Limb (tissue), 2 donors: Measurements from ENCODE around the gene TENT5C.
A peak's percentile ranks its signal among the peaks of the same experiment; 100 is the strongest.

ENCODE experiments used
- DNase-seq, 2 donors: peaks; one replicate each; pipeline ENCODE4 v3.0.0-alpha.2; 2016; ENCODE audit errors: extremely low spot score in 2 of 2

TENT5C gene

DNA sequence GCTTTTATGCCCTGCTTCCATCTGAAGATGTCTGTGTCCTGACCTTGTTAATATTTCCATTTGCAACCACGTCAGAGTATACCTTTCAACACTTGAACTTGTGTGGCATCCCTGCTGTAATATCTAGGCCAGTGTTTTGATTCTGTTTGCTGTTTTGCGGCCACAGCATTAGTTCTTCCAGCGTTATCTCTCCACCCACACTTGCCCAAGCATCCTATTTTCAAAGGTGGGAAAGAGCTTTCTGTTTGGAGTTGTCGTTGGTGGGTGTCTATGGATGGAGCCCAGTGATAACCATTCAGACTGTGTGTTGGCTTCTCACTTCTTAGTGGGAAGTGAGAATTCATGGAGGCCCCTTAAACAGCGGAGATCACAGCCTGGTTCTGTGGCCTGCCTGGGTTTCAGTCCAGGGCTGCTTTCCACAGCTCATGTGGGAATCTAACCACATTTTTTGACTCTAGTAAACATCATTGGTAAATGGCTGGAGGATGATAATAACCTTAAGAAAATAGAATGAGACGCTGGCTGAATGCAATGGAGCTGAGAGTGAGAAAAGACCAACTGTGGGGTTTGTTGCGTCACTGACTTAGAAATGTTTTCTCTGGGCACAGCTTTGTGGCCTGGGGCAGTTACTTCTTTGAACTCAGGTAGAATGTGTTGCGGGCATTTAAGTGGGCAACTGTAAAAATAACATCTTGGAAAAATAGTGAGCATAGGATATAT, 7.6 kb downstream of the TENT5C start:
- no peak for DNase-seq

DNA sequence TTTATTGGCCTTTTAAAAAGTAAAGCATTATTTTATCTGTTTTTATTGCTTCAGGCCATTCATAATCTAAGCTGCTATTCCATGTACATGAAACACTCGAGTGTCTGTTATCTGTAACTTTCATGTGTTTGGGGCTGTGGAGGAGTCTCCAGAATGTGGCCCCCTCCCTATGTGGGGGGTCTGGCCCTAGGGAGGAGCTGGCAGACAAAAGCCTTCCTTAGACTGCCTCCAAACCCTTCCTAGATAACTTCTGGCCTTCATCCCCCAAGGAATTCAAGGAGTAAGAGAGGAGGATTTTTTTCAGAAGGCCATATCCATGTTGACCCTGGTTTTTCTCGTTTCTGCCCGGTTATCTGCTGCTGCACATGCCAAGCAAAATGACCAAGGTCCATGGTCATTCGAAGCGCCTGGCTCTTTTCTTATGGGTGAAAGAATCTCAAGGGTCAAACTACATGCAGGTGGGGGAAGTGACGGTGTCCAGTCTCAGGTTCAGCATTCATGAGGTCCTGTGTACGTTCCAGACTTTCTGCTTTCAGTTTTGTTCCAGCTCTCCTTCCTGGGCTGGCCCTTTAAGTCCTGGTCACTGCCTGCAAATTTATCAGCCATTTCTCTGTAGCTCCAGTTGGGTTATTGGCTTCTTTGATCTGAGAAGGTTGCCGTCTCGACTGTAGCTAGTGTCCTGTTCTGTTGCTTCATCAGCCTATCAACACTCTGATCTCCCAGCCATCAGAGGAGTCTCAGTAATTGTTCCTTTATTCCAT, 8.3 kb downstream of the TENT5C start:
- no peak for DNase-seq

DNA sequence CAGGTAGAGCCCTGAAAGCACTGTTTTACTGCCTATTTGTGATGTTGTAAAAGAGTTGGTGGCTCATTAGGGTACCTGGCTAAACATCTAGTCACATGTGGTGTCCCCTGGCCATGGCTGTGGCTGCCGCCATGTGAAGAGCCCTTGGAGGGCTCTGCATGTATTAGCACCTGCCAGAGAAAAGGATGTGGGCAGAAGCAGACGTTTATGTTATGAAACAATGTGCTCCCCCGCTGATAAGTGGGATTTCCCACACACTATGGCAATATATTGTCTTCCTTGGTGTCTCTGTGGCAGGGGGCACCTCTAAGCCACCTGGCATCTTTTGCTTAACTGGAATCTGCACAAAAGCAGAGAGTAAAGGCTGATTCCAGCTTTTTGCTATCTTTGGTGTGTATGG, 9.6 kb downstream of the TENT5C start:
- no peak for DNase-seq

DNA sequence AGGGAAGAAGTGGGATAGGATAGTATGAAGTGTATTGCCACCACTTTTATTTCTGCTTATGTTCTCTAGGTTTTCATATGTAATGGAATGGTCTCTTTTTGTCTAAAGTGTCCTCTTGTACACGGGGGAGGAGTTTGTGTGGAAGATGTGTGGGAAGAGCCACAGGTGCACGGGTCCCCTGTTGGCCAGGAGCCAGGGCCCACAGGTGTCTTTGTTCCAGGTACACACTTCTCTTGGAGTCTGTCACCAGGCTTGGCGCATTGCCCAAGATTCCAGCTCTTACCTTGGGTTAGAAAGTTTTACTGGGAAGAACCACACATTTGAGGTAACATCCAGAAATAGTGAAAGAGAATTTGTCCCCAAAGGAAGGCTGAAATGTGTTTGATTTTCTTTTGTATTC, 10.5 kb downstream of the TENT5C start:
- no peak for DNase-seq

DNA sequence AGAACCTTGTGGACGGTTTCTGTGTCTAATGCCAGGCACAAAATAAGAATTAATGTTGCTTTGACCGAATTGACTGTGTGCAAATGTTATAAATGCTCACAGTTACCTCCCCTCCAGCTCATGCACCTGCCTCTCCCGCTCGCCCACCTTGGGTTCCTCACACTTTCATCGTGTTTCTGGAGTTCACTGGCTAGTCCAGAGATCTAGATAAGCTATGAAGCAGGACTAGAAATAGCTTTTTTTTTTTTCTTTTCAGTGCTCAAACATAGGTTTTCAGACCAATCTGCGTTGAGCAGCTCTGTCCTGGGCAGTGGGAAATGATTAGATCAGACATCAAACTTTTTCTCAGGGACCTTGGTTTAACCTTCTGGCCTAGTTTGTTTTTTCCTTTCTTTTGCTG, 11.1 kb downstream of the TENT5C start:
- no peak for DNase-seq

DNA sequence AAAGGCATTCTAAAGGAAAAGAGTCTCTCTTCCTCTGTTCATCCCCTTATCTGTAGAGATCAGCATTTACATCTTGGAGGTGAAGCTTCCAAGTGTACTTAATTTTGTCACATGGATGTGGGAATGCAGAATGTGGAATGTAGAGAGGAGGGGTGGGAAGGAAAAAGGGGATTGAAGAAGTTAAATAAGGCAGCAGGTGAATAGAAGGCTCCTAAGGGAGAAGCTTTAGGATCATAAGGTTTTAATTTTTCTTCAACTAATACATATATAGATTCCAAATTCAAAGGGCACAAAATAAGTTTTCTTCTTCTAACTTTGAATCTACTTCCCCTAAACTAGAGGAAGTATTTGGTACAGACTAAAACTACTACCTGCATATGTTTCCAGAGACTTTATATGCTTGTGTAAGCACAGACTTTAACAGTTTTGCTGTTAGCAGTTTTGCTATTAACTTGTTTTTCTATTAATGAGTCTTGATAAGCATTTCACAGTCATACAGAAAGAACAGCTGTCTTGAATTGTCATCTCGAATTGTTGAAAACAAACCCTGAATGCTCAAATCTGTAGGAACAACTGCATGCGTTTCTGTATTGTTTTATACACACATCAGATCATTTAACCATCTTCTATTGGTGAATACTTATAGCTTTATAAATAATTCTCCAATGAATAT, 12.7 kb downstream of the TENT5C start:
- no peak for DNase-seq

DNA sequence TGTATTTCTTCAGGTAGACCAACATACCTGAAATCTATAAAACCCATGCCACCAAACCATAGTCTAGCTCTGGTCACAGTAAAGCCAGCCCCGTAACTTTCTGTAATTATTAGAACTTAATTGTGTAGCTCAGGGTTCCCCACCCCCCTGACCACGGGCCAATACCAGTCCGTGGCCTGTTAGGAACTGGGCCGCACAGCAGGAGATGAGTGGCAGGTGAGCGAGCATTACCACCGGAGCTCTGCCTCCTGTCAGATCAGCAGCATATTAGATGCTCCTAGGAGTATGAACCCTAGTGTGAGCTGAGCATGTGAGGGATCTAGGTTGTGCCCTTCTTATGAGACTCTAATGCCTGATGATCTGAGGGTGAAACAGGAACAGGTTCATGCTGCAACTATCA, 14.6 kb downstream of the TENT5C start:
- DNase-seq = no peak

DNA sequence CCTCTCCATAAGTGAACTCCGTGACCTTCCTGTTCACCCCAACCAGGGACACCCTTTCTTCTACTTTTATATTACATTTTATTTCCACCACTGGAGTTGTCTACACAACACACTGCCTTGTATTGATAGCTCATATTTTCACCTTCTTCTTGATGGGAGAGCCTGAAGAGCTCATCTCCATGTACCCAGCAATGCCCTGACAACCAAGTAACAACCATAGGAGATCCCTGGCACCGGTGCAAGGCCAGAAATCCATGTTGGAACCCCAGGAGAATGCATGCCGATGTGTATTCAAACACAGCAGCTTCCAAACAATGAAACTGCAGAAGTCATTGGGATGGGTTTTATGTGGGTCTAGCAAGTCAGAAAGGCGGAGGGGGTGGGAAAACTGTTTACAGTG, 15.5 kb downstream of the TENT5C start:
- DNase-seq = no peak

DNA sequence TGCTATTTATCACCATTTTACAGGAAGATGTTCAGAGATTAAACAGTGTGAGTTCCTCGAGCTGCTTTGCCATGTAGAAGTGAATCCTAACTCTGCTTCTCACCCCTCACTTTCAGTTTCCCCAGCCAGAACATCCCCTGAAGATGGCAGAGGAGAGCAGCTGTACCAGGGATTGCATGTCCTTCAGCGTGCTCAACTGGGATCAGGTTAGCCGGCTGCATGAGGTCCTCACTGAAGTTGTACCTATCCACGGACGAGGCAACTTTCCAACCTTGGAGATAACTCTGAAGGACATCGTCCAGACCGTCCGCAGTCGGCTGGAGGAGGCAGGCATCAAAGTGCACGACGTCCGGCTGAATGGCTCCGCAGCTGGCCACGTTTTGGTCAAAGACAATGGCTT, 16.9 kb downstream of the TENT5C start:
- no peak for DNase-seq

DNA sequence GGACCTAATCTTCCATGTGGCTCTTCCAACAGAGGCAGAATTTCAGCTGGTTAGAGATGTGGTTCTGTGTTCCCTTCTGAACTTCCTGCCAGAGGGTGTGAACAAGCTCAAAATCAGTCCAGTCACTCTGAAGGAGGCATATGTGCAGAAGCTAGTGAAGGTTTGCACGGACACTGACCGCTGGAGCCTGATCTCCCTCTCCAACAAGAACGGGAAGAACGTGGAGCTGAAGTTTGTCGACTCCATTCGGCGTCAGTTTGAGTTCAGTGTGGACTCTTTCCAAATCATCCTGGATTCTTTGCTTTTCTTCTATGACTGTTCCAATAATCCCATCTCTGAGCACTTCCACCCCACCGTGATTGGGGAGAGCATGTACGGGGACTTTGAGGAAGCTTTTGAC, 17.3 kb downstream of the TENT5C start:
- no peak for DNase-seq

DNA sequence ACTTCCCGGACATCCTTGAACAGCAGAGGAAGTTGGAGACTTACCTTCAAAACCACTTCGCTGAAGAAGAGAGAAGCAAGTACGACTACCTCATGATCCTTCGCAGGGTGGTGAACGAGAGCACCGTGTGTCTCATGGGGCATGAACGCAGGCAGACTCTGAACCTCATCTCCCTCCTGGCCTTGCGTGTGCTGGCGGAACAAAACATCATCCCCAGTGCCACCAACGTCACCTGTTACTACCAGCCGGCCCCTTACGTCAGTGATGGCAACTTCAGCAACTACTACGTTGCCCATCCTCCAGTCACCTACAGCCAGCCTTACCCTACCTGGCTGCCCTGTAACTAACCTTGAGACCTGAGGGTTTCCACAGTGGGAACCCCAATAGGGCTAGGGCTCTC, 17.9 kb downstream of the TENT5C start:
- DNase-seq = no peak

DNA sequence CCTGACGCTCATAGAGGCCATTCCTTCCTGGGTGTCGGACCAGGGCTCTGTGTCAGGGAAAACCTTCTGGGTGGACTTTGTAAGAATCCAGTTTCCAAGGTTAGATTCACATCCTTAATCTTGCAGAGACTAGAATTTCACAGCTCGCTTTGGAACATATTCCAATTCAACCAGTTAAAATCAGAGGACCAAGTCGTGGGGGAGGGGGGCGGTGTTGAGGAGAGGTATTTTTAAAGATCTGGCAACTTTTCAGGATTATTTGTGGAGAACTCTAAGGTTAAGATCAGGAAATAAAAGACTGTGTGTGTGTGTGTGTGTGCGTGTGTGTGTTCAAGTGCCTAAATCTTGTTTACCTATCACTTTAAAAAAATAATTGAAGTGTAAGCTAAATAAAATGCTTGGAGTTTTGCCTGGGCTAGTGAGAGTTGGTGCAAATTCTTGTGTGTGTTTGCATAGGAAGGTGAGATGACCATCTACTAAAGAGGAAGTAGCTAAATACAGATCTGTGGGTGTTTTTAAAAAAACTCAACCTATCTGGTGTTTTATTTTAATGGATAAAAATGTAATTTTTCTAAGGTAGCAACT, 21.8 kb downstream of the TENT5C start:
- peak in 1 of 2 donors; percentile 3 for DNase-seq

DNA sequence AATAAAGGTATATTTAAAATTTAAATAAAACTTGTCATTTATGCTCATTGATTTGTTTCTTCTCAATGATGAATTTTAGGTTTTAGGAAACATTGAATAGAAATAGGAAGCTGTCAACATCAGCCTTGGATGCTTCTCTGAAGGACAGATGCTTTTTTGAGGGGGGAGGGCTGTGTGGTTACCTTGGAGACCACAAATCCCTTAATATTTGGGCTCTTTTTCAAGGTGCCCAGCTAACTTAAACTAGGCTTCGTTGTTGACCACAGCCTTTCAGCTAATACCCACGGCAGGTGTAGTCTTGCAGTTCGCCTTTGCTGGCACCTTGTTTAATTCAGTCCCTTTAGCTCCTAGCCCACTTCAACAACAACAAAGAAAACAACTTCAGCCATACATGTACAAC, 22.5 kb downstream of the TENT5C start:
- no peak for DNase-seq

DNA sequence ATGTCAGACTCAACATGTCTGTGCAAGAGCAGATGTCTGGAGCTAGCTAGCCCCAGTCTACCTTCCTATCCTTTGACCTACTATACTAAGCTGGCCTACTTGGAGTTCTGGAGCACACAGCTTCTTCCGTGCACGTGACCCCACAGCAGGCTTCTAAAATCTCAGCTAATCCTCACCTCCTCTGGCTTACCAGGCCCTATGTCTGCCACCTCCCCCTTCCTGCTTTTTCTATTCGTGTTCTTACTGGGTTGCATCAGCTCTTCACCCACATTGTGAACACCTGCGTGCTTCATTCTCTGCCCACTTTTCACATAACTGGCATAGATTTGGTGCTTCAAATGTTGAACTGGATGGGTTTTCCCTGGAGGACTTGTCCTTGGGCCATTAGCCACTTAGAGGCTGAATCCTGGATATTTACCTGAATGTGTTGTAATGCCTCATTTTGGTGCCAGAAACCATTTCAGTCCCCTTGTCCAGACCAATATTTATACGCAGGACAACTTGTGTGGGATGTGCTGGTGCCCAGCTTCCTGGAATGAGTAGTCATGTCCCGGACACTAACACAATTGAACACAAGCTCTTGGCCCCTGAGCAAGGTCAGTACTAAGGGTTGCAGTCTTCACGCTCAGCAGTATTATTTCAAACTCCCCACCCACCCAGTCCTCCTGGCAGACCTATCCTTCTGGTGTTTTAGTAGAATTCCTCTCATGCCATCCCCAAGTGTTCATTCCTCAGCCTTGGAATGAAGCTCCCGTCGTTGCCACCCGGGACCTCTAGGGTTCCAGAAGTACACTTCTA, 24.0 kb downstream of the TENT5C start:
- DNase-seq = no peak

DNA sequence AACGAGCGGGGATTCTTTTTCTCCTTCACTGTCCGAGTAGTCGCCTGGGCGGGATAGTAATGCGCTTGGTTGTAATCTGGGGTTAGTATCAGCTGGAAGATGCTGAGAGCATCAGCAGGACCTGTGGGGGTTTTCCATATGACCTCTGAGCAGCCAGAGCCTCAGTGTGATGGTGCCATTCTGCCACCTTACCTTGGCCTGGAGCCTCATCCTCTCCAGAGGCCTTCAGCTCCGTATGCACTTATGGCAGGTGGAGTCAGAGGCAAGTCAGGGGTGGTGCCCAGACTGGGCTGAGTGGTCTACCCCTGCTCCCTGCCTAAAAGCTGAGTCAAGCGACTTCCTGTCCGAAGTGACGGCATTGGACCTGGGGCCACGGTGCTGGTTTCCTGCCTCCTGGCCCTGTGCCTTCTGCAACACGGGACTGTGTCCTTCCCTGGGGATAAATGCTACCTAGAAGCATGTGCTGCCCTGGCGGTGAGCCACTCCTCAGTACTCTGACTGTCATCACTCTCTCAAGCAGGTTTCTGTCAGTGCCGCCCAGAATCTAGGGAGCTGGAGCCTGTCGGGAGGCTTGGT, 24.7 kb downstream of the TENT5C start:
- no peak for DNase-seq

DNA sequence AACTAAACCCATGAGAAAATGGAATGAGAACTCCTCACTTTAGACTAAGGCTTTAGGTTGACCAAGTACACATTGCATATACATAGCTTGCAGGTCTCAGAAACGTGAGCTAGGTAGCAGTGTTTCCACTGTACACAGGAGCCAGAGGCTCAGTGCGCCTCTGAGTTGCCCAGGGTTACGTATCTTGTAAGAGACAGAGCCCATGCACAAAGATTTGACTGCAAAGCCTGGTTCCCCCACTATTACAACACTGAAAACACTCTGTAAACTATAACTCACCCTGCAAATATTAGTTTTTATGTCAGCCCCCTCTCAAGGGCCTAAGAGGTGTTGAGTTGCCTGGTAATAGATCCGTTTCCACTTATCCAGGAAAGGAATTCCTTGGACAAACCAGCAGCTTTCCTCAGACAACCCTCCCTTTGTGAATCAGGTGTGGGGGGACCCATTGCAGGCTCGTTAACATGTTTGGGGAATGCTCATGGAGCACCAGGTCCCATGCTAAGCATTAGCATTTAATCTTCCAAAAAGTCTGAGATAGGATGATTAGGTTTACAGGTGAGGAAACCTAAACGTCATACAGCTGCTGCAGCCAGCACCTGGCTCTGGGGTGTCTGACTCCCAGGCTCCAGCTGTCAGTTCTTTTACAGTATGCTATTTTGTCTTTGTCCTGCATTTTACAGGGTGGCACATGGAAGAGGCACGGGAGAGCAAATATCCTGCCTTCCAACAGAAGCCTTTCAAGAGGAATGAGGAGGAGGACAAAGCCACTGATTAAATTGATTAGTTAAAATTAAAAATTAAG, 25.7 kb downstream of the TENT5C start:
- DNase-seq = no peak

DNA sequence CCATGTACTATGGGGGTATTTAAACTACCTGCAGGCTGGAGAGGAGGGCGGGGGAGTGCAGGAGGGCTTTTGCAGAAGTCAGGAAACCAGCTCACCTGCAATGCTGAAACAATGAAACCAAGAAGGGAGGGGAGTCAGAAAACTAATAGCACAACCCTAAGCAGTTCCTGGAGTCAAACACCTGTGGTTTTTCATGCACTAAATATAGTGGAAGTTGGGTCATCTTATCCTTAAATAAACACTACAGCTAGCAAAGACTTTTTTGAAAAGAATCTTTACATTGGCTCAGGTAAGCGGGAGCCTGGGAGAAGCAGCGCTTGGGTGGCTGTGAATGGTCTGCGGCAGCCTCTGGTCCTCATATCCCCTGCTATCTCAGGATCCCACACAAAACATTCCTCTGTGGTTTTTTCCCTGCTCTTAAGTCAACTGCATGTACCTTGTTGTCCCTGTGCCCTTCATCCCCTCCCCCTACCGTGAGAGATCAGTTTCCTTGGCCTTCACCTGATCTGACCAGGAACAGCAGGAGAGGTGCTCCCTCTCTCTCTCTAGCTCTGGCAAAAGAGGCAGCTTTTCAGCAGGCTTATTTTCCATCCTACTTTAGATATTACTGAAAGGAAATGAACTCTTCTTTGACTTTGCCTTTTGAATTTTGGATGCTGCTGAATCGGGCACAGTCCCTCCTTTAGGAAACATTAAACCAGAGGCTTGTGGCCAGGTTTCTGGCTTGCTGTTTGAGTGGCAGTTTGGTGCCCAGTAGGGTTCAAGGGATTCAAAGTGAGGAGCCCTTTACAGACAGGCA, 26.6 kb downstream of the TENT5C start:
- no peak for DNase-seq

DNA sequence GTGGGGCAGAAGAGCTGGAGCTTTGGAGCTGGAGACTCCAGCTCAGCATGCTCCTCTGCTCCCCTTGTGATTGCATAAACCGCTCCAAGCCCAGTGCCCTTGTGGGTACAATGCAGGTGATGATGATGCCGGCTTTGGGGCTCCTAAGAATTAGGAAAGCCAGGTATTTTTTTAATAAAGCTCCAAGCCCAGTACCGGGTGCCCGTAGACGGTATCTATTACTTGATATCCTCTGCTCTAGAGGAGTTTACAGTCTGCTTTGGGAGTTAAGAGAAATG, 27.2 kb downstream of the TENT5C start:
- DNase-seq = no peak

DNA sequence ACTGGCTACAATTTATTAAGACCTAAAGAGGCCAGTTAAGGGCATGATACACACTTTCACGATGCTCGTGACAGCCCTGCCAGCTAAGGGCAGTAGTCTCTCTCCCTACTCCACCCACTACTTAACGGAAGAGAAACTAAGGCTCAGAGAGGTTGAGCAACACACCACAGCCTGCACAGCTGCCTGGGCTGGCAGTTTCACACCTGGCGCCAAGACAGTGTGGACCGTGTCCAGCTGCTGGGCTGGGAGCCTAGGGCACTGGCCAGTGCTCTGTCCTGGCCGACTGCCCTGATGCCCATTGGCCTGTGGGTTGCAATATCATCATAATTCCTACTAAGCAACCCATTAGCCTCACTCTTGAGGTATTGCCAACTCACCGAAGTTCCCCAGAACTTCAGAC, 27.6 kb downstream of the TENT5C start:
- DNase-seq = no peak

DNA sequence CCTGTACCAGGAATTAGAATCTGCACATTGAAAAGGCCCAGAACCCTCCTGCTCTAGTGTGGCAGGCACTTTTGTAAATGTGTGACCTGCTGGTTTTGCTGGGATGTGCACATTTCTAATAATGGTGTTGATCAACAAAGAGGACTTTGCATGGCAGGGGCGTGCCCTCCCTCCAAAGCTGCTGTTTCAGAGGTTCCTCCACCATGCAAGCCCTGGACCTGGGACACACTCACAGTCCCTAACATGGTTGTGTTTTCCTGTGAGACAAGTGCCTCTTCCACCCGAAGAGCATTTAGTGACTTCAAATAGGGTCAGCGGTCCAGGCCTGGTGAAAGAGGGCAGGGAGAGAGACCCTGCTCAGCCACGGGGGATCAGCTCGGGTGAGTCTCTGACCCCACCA, 28.1 kb downstream of the TENT5C start:
- no peak for DNase-seq
